Spleen (tissue), 7 donors: ENCODE results near the gene RERE.

ENCODE experiments used
- POLR2AphosphoS5 ChIP-seq, 3 donors: sonication (generic); formaldehyde crosslinking; IDR thresholded peaks; one replicate each; pipeline ENCODE4 v1.5.1; 2017; ENCODE audit warnings: antibody characterized with exemption in 3 of 3
- TF ChIP-seq, protein P1 (sequence below), 11 experiments: fragments of 200-600 bp in 7 of 11; fragments of 450-650 bp in 4 of 11; sonication (generic) in 4 of 11; IDR thresholded peaks in 8 of 11; conservative IDR thresholded peaks in 3 of 11; 1 replicate in 7 of 11; 2 replicates in 4 of 11; pipeline versions ENCODE4 v1.4.0 to v1.8.0; 2016 to 2021; ENCODE audit warnings: antibody characterized with exemption in 11 of 11, inconsistent platforms in 4 of 11, mild to moderate bottlenecking in 1 of 11
- donor health status: DM: no; HTN: no; CAD: no; lungs with moderate emphysema.
- donor health status: DM: no; HTN: no; CAD: no.
- donor health status: DM: no; HTN: no; CAD: no.

DNA sequence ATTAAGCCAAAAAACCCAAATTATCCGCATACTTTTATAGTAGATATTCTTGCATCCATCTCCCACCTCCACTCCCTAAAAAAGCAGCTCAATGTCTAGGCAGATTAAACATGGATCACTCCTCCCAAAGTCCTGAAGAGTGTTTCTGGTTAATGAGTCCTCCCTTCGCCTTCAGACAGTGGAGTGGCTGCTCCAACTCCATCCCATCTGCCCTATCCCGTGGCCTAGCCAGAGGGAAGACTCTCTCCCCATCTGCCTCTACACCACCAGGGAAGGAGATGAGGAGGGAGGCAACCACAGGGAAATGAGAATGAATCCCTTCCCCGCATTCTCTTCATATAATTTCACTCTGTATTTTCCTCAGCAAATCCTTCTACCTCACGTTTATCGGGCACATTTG lies 395.7 kb downstream of the RERE start:
- peak in 1 of 3 donors; percentile 10 for TF ChIP-seq POLR2AphosphoS5 (IDR thresholded peaks at IDR 0.05)
- TF ChIP-seq, protein P1, sequence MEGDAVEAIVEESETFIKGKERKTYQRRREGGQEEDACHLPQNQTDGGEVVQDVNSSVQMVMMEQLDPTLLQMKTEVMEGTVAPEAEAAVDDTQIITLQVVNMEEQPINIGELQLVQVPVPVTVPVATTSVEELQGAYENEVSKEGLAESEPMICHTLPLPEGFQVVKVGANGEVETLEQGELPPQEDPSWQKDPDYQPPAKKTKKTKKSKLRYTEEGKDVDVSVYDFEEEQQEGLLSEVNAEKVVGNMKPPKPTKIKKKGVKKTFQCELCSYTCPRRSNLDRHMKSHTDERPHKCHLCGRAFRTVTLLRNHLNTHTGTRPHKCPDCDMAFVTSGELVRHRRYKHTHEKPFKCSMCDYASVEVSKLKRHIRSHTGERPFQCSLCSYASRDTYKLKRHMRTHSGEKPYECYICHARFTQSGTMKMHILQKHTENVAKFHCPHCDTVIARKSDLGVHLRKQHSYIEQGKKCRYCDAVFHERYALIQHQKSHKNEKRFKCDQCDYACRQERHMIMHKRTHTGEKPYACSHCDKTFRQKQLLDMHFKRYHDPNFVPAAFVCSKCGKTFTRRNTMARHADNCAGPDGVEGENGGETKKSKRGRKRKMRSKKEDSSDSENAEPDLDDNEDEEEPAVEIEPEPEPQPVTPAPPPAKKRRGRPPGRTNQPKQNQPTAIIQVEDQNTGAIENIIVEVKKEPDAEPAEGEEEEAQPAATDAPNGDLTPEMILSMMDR (IDR thresholded peaks at IDR 0.05 in 8 of 11, conservative IDR thresholded peaks at IDR 0.05 in 3 of 11) = no peak
